ENCODE results near the gene SAP30. TPM values are rescaled to one million over a fixed set of nuclear protein-coding genes. Genes with fewer than 3 reads are reported as not detected.

The SAP30 gene
- total RNA-seq, 1 donor from 2014 or later = 8.8 TPM

- no peak for DNase-seq (ENCODE audit: low read depth)
- no peaks in the 10 kb centered on the region for H3K4me1 ChIP-seq (ENCODE audit: insufficient read depth, low read length)
Observed at GRCh38 chr4:173403051-173403450, 32.3 kb downstream of the SAP30 start.

GRCh38 chr4:173404296-173404865, 33.6 kb downstream of the SAP30 start:
- Histone ChIP-seq H3K4me2 (ENCODE audit: low read length) (no peak overlapping the region), H3K27ac (ENCODE audit: low read depth, low read length) (no peak overlapping the region), H3K4me3 (ENCODE audit: insufficient read depth, low read depth, low read length) (no peak overlapping the region), H2AFZ (ENCODE audit: low read depth, low read length) (no peak overlapping the region), H3K79me2 (ENCODE audit: insufficient read depth, low read length) (no peaks in the 10 kb centered on the region), H3K27me3 (ENCODE audit: insufficient read depth, low read length) (no peaks in the 10 kb centered on the region), H3K4me1 (ENCODE audit: insufficient read depth, low read length) (no peaks in the 10 kb centered on the region), H3K9ac (ENCODE audit: low read length) (no peak overlapping the region), H3K36me3 (ENCODE audit: insufficient read depth, low read length) (no peaks in the 10 kb centered on the region), H4K20me1 (ENCODE audit: insufficient read depth, low read length) (no peaks in the 10 kb centered on the region), H3K9me3 (ENCODE audit: insufficient read depth, low read depth, low read length) (no peaks in the 10 kb centered on the region)
- H3K27ac Mint-ChIP-seq (ENCODE audit: unreplicated experiment) = no peak overlapping the region
- H3K9me3 Mint-ChIP-seq (ENCODE audit: unreplicated experiment) = no peaks in the 10 kb centered on the region
- DNase-seq (ENCODE audit: low read depth) (no peak), FAIRE-seq (no peak)
- H3K27me3 Mint-ChIP-seq (ENCODE audit: low read depth, unreplicated experiment) = no peaks in the 10 kb centered on the region
- TF ChIP-seq EZH2 (IDR thresholded peaks at IDR 0.05; ENCODE audit: insufficient read depth, low read length) = no peak
- peaks cover 2% of the 10 kb centered on the region for H3K36me3 Mint-ChIP-seq (ENCODE audit: low read depth, unreplicated experiment)
- no peak overlapping the region for H3K4me3 Mint-ChIP-seq (ENCODE audit: unreplicated experiment)
- H3K4me1 Mint-ChIP-seq (ENCODE audit: low read depth, unreplicated experiment) = peaks cover 2% of the 10 kb centered on the region

More at GRCh38 chr4:173403051-173403450, 32.3 kb downstream of the SAP30 start:
- Histone ChIP-seq H3K79me2 (ENCODE audit: insufficient read depth, low read length) (no peaks in the 10 kb centered on the region), H3K4me2 (ENCODE audit: low read length) (no peak overlapping the region), H3K36me3 (ENCODE audit: insufficient read depth, low read length) (no peaks in the 10 kb centered on the region), H4K20me1 (ENCODE audit: insufficient read depth, low read length) (no peaks in the 10 kb centered on the region), H3K9ac (ENCODE audit: low read length) (no peak overlapping the region), H2AFZ (ENCODE audit: low read depth, low read length) (no peak overlapping the region), H3K4me3 (ENCODE audit: insufficient read depth, low read depth, low read length) (no peak overlapping the region), H3K9me3 (ENCODE audit: insufficient read depth, low read depth, low read length) (no peaks in the 10 kb centered on the region), H3K27me3 (ENCODE audit: insufficient read depth, low read length) (no peaks in the 10 kb centered on the region), H3K27ac (ENCODE audit: low read depth, low read length) (no peak overlapping the region)
- H3K4me1 Mint-ChIP-seq (ENCODE audit: low read depth, unreplicated experiment) = peaks cover 2% of the 10 kb centered on the region
- H3K4me3 Mint-ChIP-seq (ENCODE audit: unreplicated experiment) = no peak overlapping the region
- TF ChIP-seq CTCF (IDR thresholded peaks at IDR 0.05; ENCODE audit: insufficient read depth, low read depth, low read length) = no peak
- no peak for TF ChIP-seq EZH2 (IDR thresholded peaks at IDR 0.05; ENCODE audit: insufficient read depth, low read length)
- no peaks in the 10 kb centered on the region for H3K27me3 Mint-ChIP-seq (ENCODE audit: low read depth, unreplicated experiment)
- no peak for FAIRE-seq
- no peak overlapping the region for H3K27ac Mint-ChIP-seq (ENCODE audit: unreplicated experiment)
- H3K36me3 Mint-ChIP-seq (ENCODE audit: low read depth, unreplicated experiment) = peaks cover 2% of the 10 kb centered on the region
- H3K9me3 Mint-ChIP-seq (ENCODE audit: unreplicated experiment) = no peaks in the 10 kb centered on the region

- Mint-ChIP-seq H3K27ac (ENCODE audit: unreplicated experiment) (no peak overlapping the region), H3K27me3 (ENCODE audit: low read depth, unreplicated experiment) (no peaks in the 10 kb centered on the region), H3K4me1 (ENCODE audit: low read depth, unreplicated experiment) (peaks cover 2% of the 10 kb centered on the region), H3K36me3 (ENCODE audit: low read depth, unreplicated experiment) (peaks cover 3% of the 10 kb centered on the region), H3K9me3 (ENCODE audit: unreplicated experiment) (no peaks in the 10 kb centered on the region), H3K4me3 (ENCODE audit: unreplicated experiment) (no peak overlapping the region)
- H3K9ac ChIP-seq (ENCODE audit: low read length) = no peak overlapping the region
- DNase-seq (ENCODE audit: low read depth) (no peak), FAIRE-seq (no peak)
- no peaks in the 10 kb centered on the region for H4K20me1 ChIP-seq (ENCODE audit: insufficient read depth, low read length)
- H3K27ac ChIP-seq (ENCODE audit: low read depth, low read length) = no peak overlapping the region
- TF ChIP-seq CTCF (IDR thresholded peaks at IDR 0.05; ENCODE audit: insufficient read depth, low read depth, low read length) = no peak
- TF ChIP-seq EZH2 (IDR thresholded peaks at IDR 0.05; ENCODE audit: insufficient read depth, low read length) = no peak
- H2AFZ ChIP-seq (ENCODE audit: low read depth, low read length) = no peak overlapping the region
- H3K79me2 ChIP-seq (ENCODE audit: insufficient read depth, low read length) = no peaks in the 10 kb centered on the region
- no peaks in the 10 kb centered on the region for H3K36me3 ChIP-seq (ENCODE audit: insufficient read depth, low read length)
- no peak overlapping the region for H3K4me2 ChIP-seq (ENCODE audit: low read length)
- H3K4me1 ChIP-seq (ENCODE audit: insufficient read depth, low read length) = no peaks in the 10 kb centered on the region
- H3K27me3 ChIP-seq (ENCODE audit: insufficient read depth, low read length) = no peaks in the 10 kb centered on the region
- no peak overlapping the region for H3K4me3 ChIP-seq (ENCODE audit: insufficient read depth, low read depth, low read length)
- H3K9me3 ChIP-seq (ENCODE audit: insufficient read depth, low read depth, low read length) = no peaks in the 10 kb centered on the region
Observed at GRCh38 chr4:173405840-173406606, 35.3 kb downstream of the SAP30 start.

Measured in astrocyte (in vitro differentiated cells and primary cell).